Colon (tissue), 2 donors: ENCODE data around the gene CASTOR1.

Source experiments
- FAIRE-seq: peaks from 2 replicates; lab custom pipeline; 2012; peaks lifted over from hg19 to GRCh38; lab: Jason Lieb, UNC
- donor health status: control.
- donor health status: control.

CASTOR1 gene

DNA sequence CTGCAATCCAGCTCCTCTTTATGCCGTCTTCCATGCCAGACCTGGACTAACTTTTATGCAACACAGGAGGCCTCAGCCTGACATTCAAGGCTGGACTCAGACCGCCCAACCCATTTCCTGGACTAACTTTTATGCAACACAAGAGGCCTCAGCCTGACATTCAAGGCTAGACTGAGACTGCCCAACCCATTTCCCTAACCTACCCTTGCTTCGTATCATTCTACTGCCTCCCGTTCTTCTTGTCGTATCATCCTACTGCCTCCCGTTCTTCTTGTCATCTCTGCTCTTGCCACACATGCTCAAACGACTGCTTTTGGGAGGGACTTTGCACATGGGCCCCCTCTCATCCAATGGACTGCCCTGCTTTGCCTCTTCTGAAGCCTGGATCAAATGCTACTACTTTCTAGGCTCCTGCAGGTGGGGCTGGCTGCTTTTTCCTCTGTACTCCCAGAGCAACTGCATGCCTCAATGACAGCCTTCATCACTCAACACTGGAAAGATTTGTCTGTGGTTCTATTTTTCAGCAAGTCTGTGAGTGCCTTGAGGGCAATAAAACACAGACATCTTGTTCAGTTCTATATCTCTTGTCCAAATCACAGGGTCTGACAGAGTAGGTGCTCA, 29.6 kb upstream of the CASTOR1 start:
- no peak for FAIRE-seq

DNA sequence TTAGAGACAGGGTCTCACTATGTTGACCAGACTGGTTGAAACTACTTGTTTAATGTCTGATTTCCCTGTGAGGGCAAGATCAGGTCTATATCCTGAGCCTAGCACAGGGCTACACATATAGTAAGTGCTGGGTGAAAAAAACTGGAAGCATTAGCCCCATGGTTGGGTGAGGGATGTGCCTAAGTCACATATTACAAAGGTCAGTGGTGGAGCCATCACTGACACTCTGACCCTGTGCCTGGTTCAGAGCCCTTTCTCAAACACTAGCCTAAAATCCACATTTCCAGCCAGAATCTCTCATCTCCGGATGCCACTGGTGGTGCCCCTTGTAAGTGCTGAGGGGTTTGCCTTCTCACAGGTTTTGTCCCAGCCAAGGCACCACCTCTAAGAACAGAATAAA, 28.5 kb upstream of the CASTOR1 start:
- no peak for FAIRE-seq

- FAIRE-seq, result no peak
These were observed 26.8 kb upstream of the CASTOR1 start for GRCh38 chr22:30315962-30316576.

- FAIRE-seq, result no peak
These were observed 25.6 kb upstream of the CASTOR1 start for GRCh38 chr22:30314915-30315314.

DNA sequence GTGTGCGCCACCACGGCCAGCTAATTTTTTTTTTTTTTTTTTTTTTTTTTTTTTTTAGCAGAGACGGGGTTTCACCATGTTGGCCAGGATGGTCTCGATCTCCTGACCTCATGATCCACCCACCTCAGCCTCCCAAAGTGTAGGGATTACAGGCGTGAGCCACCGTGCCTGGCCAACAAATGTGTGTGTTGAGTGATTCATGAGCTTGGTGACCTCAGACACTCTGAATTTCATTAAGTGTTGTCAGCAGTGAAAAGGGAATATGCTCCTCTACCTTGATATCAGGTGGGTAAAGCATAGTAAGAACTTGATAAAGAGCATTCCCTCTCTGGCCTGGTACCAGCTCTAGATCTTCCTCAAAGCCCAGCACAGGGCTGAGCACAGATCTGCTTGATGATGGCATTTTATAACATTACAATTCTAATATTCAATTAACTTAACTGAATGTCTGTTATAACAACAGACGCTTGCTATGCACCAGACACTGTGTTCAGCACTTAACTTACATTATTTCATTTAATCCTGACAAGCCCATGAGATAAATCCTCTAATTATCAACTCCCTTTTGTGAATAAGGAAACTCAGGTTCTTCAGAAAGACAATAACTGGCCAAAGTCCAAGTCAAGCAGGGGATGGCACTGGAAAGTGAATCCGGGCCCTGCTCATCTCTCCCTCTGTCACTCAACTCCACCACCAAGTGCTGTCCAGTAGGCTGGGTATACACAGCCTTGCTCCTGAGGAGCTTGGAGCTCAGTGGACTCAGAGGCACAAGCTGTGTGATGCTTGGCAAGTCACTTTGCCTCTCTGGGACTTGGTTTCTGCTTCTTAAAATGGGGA, 24.4 kb upstream of the CASTOR1 start:
- FAIRE-seq, result no peak

DNA sequence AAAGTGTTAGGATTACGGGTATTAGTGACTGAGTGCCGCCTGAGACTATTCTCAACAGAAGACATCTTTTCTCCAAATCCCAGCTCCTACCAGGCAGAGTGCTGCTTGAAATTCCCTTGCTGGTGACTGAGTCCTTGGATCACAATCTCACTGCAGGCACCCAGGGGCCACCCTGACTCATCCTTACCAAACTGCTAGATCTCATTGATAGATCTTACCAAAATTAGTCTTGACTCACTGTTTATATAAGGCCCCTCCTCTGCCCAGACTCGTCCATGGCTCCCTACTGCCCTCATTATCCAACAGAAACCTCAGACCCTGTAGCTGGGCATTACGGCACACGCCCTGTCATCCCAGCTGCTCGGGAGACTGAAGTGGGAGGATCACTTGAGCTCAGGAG, 22.7 kb upstream of the CASTOR1 start:
- no peak for FAIRE-seq

GRCh38 chr22:30310881-30311771, 21.8 kb upstream of the CASTOR1 start:
- no peak for FAIRE-seq

DNA sequence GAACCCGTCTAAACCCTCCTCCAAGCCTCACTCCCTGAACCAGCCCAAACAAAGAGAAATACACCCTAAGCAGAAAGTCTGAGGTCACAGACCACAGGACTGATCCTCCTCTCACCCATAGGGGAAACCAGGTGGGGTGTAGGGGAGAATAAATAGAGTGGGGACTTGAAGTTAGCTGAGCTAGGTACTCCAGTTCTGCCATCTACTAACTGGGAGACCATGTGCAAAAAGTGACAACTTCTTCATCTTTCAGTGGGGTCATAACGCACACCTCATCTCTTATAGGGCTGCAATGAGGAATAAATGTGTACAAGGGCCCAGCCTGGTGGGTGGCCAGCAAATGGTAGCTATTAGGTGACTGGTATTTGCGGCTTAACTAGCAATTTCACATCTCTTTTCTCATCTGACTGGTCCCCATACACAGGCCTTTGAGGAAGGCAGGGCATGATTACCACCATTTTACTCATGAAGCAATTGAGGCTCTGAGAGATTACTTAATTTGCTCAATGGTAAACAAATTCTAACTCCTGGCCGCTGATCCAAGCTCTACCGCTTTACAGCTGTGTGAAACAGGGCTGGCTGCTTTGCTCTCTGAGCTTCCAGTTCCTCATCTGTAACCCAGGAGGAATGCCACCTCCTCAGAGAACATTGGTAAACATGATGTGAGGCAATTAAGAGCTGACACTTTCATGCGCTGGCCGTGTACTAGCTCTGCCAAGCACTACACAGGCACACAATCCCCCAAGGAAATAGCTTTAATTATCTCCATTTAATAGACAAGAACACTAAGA, 20.8 kb upstream of the CASTOR1 start:
- FAIRE-seq, result no peak

DNA sequence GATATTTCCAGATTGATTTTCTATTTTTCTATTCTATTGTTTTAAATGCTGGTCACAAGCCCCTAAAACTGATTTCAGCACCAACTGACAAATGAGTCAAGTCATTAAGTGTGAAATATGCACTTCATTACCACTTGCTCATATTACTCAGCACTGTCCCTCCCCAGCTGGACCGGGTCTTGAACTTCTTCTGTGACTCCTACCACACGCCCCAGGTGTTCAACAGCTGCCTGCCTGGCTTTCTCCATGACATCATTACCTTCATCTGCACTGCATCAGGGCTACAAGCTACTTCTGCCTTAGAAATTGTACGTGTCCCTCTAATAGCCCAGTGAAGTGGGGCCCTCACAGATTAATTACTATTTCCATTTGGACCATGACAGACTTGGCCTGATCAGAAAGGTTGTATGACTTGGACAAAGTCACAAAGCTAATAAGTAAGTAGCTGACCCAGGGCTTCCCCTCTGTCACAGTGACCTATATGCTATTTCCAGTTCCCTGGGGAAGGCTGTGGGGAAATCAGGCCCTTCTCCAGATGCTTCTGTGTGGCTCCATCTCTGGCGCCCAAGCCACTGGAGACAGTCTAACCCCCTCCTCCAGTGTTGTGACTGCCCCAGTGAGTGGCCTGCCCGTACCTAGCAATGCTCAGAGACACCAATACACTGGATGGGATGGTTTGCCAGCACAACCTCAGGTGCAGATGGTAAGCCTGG, 19.4 kb upstream of the CASTOR1 start:
- FAIRE-seq, result no peak

GRCh38 chr22:30308093-30308492, 18.8 kb upstream of the CASTOR1 start:
- no peak for FAIRE-seq

DNA sequence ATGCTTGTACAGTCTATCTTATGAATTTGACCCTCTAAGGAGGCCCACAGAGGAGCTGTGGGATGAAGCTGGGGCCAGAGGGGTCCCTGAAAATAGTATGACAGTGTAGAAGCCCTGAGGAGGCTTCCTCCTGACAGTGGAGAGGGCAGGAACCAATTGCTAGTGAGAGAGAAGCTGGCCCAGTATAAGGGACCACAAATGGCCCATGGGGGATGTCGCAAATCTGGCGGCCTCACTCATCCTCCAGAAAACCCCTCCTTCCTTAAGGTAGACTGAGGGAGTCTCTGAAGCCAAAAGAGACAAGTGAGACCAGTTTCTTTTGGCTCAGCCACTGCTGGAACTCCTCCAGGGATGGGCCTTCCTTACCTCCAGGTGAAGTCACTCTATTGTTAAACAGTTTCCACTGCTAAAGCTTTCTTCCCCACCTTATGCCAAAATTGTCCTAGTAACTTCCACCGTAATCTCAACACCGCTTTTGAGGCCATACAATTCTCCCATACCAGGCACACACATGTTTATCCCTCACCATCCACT, 17.8 kb upstream of the CASTOR1 start:
- FAIRE-seq, result no peak

DNA sequence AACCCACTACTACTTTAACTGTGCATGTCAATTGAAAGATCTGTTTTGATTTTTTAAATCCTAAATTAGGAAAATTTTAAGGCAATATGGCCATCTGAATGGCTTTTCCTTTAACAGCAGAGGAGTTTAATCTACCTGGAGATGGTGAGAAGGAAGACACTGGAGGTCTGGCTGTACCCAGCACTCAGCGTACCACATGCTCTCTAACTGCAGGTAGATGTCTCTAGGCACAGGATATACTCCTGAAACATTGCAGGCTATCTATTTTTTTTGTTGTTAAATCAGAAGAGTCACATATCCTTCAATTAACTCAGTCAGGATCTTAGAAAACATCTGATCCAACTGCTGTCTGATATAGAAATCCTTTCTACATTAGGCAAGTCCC, 17.3 kb upstream of the CASTOR1 start:
- no peak for FAIRE-seq

- no peak for FAIRE-seq
These were observed 16.8 kb upstream of the CASTOR1 start for GRCh38 chr22:30305906-30306626.

DNA sequence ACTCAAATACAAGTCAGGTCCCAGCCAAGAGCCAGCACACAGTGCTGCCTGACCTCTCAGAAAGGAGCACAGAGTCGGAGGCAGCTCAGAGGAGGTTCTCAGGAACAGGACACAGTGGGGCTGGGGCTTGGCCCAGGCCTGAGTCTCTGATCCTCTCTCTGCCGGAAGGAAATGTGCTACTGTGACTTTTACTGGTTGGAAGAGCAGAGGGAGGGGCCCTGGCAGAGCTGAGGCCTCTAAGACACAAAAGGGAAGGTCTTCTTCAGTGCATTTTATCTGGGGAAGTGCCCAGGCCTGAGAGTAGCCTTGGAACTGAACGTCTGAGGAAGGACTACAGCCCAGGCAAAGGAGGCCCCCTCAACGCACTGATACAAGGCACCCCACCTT, 16.2 kb upstream of the CASTOR1 start:
- no peak for FAIRE-seq

- FAIRE-seq, result no peak
These were observed 15.4 kb upstream of the CASTOR1 start for GRCh38 chr22:30304495-30305244.

- FAIRE-seq, result no peak
These were observed 13.5 kb upstream of the CASTOR1 start for GRCh38 chr22:30302810-30303138.

- no peak for FAIRE-seq
These were observed 12.9 kb upstream of the CASTOR1 start for GRCh38 chr22:30301995-30302809.

- no peak for FAIRE-seq
These were observed 10.0 kb upstream of the CASTOR1 start for GRCh38 chr22:30299322-30299721.
